Measurements from ENCODE around the gene PDE7B. TPM values are rescaled to one million over a fixed set of nuclear protein-coding genes. Genes with fewer than 3 reads are reported as not detected.

Gene PDE7B
- total RNA-seq, 2 experiments from 2014 or later = not detected

- H3K4me3 ChIP-seq (ENCODE audit: low read depth, low read length, poor library complexity, severe bottlenecking) = no peak overlapping the region
- CTCF ChIA-PET (ENCODE audit: unreplicated experiment) = no interaction called here
- H3K9me3 ChIP-seq (ENCODE audit: low read length) = no peaks in the 10 kb centered on the region
- no TSS peak for BruUV-seq (replicated peaks)
- no peak overlapping the region for H2AFZ ChIP-seq (ENCODE audit: low read length)
- no peaks in the 10 kb centered on the region for H3K79me2 ChIP-seq (ENCODE audit: insufficient read depth, low read depth, low read length)
- H3K4me2 ChIP-seq (ENCODE audit: low read length) = no peak overlapping the region
- intact Hi-C loops (cut with micrococcal nuclease; ENCODE audit: unreplicated experiment) = no loop called here
- H3K36me3 ChIP-seq (ENCODE audit: insufficient read depth, low read length) = no peaks in the 10 kb centered on the region
- POLR2A ChIA-PET = interaction anchor here (0.6 kb wide), 1 partner anchor 62 kb away, joined by 3 read pairs; no protein-coding TSS in a partner anchor
- H3K27ac ChIP-seq (ENCODE audit: low read depth, low read length, poor library complexity, severe bottlenecking) = no peak overlapping the region
- no peaks in the 10 kb centered on the region for H4K20me1 ChIP-seq (ENCODE audit: insufficient read depth, low read length)
- no peaks in the 10 kb centered on the region for H3K4me1 ChIP-seq (ENCODE audit: insufficient read depth, low read length, poor library complexity, severe bottlenecking)
- no peak for TF ChIP-seq CTCF (conservative IDR thresholded peaks at IDR 0.05; ENCODE audit: low read length)
- no peak for TF ChIP-seq EZH2phosphoT487 (IDR thresholded peaks at IDR 0.05; ENCODE audit: borderline replicate concordance, low read depth, low read length)
- DNase-seq (ENCODE audit: low spot score) = no peak
- no peaks in the 10 kb centered on the region for H3K9me2 ChIP-seq (ENCODE audit: insufficient read depth, low read length)
Measured at GRCh38 chr6:136085370-136086115, 234.0 kb downstream of the PDE7B start.

GRCh38 chr6:136086686-136087085 is 235.2 kb downstream of the PDE7B start:
- DNase-seq (ENCODE audit: low spot score) = no peak
- ChIA-PET CTCF (ENCODE audit: unreplicated experiment) (no interaction called here), POLR2A (no interaction called here)
- Histone ChIP-seq H3K4me2 (ENCODE audit: low read length) (no peak overlapping the region), H3K9me3 (ENCODE audit: low read length) (no peaks in the 10 kb centered on the region), H3K9me2 (ENCODE audit: insufficient read depth, low read length) (no peaks in the 10 kb centered on the region), H4K20me1 (ENCODE audit: insufficient read depth, low read length) (no peaks in the 10 kb centered on the region), H3K4me3 (ENCODE audit: low read depth, low read length, poor library complexity, severe bottlenecking) (no peak overlapping the region), H3K36me3 (ENCODE audit: insufficient read depth, low read length) (no peaks in the 10 kb centered on the region), H3K4me1 (ENCODE audit: insufficient read depth, low read length, poor library complexity, severe bottlenecking) (no peaks in the 10 kb centered on the region), H2AFZ (ENCODE audit: low read length) (no peak overlapping the region), H3K27ac (ENCODE audit: low read depth, low read length, poor library complexity, severe bottlenecking) (no peak overlapping the region), H3K79me2 (ENCODE audit: insufficient read depth, low read depth, low read length) (no peaks in the 10 kb centered on the region)
- intact Hi-C loops (cut with micrococcal nuclease; ENCODE audit: unreplicated experiment) = no loop called here
- no peak for TF ChIP-seq CTCF (conservative IDR thresholded peaks at IDR 0.05; ENCODE audit: low read length)
- no peak for TF ChIP-seq EZH2phosphoT487 (IDR thresholded peaks at IDR 0.05; ENCODE audit: borderline replicate concordance, low read depth, low read length)
- BruUV-seq (replicated peaks) = no TSS peak

GRCh38 chr6:136087986-136088385 is 236.5 kb downstream of the PDE7B start:
- ChIA-PET CTCF (ENCODE audit: unreplicated experiment) (no interaction called here), POLR2A (no interaction called here)
- H3K9me2 ChIP-seq (ENCODE audit: insufficient read depth, low read length) = no peaks in the 10 kb centered on the region
- no peaks in the 10 kb centered on the region for H3K4me1 ChIP-seq (ENCODE audit: insufficient read depth, low read length, poor library complexity, severe bottlenecking)
- H3K9me3 ChIP-seq (ENCODE audit: low read length) = no peaks in the 10 kb centered on the region
- DNase-seq (ENCODE audit: low spot score) = no peak
- no TSS peak for BruUV-seq (replicated peaks)
- H3K79me2 ChIP-seq (ENCODE audit: insufficient read depth, low read depth, low read length) = no peaks in the 10 kb centered on the region
- H2AFZ ChIP-seq (ENCODE audit: low read length) = no peak overlapping the region
- intact Hi-C loops (cut with micrococcal nuclease; ENCODE audit: unreplicated experiment) = no loop called here
- H3K27ac ChIP-seq (ENCODE audit: low read depth, low read length, poor library complexity, severe bottlenecking) = no peak overlapping the region
- no peaks in the 10 kb centered on the region for H4K20me1 ChIP-seq (ENCODE audit: insufficient read depth, low read length)
- H3K4me2 ChIP-seq (ENCODE audit: low read length) = no peak overlapping the region
- H3K4me3 ChIP-seq (ENCODE audit: low read depth, low read length, poor library complexity, severe bottlenecking) = no peak overlapping the region
- no peaks in the 10 kb centered on the region for H3K36me3 ChIP-seq (ENCODE audit: insufficient read depth, low read length)
- TF ChIP-seq EZH2phosphoT487 (IDR thresholded peaks at IDR 0.05; ENCODE audit: borderline replicate concordance, low read depth, low read length) = no peak
- no peak for TF ChIP-seq CTCF (conservative IDR thresholded peaks at IDR 0.05; ENCODE audit: low read length)

Measured in OCI-LY7 (cell line).